ENCODE data around the gene ITPA. TPM values are rescaled to one million over a fixed set of nuclear protein-coding genes. Genes with fewer than 3 reads are reported as not detected.

The ITPA gene
- total and polyA plus RNA-seq, 2 experiments from 2014 or later, result 33.8 to 74.1 TPM

- Histone ChIP-seq H3K4me3 (no peak overlapping the region), H3K27me3 (no peaks in the 10 kb centered on the region), H3K4me1 (ENCODE audit: low read depth) (no peaks in the 10 kb centered on the region), H3K9me3 (ENCODE audit: low read depth) (no peaks in the 10 kb centered on the region), H3K36me3 (peaks cover 11% of the 10 kb centered on the region), H3K27ac (no peak overlapping the region)
- DNase-seq (ENCODE audit: low read depth in 1 of 2, low spot score in 1 of 2), result no peak
- TF ChIP-seq, protein P1, sequence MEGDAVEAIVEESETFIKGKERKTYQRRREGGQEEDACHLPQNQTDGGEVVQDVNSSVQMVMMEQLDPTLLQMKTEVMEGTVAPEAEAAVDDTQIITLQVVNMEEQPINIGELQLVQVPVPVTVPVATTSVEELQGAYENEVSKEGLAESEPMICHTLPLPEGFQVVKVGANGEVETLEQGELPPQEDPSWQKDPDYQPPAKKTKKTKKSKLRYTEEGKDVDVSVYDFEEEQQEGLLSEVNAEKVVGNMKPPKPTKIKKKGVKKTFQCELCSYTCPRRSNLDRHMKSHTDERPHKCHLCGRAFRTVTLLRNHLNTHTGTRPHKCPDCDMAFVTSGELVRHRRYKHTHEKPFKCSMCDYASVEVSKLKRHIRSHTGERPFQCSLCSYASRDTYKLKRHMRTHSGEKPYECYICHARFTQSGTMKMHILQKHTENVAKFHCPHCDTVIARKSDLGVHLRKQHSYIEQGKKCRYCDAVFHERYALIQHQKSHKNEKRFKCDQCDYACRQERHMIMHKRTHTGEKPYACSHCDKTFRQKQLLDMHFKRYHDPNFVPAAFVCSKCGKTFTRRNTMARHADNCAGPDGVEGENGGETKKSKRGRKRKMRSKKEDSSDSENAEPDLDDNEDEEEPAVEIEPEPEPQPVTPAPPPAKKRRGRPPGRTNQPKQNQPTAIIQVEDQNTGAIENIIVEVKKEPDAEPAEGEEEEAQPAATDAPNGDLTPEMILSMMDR (IDR thresholded peaks at IDR 0.05; ENCODE audit: low read depth, low read length), result no peak
These were observed 60.8 kb downstream of the ITPA start for GRCh38 chr20:3270051-3270450.

DNA sequence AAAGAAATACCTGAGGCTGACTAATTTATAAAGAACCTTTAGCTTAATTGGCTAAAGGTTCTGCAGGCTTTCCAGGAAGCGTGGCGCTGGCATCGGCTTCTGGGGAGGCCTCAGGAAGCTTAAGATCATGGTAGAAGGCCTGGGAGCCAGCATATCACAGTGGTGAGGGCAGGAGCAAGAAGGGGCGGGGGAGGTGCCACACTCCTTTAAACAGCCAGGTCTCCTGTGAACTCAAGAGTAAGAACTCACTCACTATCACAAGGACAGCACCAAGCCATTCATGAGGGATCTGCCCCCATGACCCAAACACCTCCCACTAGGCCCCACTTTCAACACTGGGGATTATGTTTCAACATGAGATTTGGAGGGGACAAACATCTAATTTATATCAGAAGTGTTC, 64.1 kb downstream of the ITPA start:
- Histone ChIP-seq H3K4me1 (ENCODE audit: low read depth) (no peaks in the 10 kb centered on the region), H3K27me3 (no peaks in the 10 kb centered on the region), H3K9me3 (ENCODE audit: low read depth) (no peaks in the 10 kb centered on the region), H3K27ac (no peak overlapping the region), H3K36me3 (peaks cover 15% of the 10 kb centered on the region), H3K4me3 (no peak overlapping the region)
- TF ChIP-seq, protein P1 (IDR thresholded peaks at IDR 0.05; ENCODE audit: low read depth, low read length), result no peak
- DNase-seq (ENCODE audit: low read depth in 1 of 2, low spot score in 1 of 2), result no peak

Other genes with a start within 250 kb of the ITPA start
- gene GNRH2, start 165.9 kb upstream of the ITPA start, total RNA-seq, result 5.3 TPM in 1 of 2 replicates, not detected in the other
- 0.24 TPM in 1 of 2 replicates, not detected in the other for gene GNRH2, start 165.9 kb upstream of the ITPA start, polyA plus RNA-seq
- 129 and 133 TPM in 2 replicates for gene MRPS26, start 163.4 kb upstream of the ITPA start, total RNA-seq
- 159 and 164 TPM in 2 replicates for gene MRPS26, start 163.4 kb upstream of the ITPA start, polyA plus RNA-seq
- not detected in 2 replicates for gene OXT, start 137.9 kb upstream of the ITPA start, total RNA-seq
- not detected in 2 replicates for gene OXT, start 137.9 kb upstream of the ITPA start, polyA plus RNA-seq
- not detected in 2 replicates for gene AVP, start 124.8 kb upstream of the ITPA start, total RNA-seq
- gene AVP, start 124.8 kb upstream of the ITPA start, polyA plus RNA-seq, result not detected in 2 replicates
- gene FASTKD5, start 49.6 kb upstream of the ITPA start, total RNA-seq, result 9.5 and 14.6 TPM in 2 replicates
- 12.3 and 21.4 TPM in 2 replicates for gene FASTKD5, start 49.6 kb upstream of the ITPA start, polyA plus RNA-seq
- gene UBOX5, start 49.6 kb upstream of the ITPA start, total RNA-seq, result 7.7 and 11.0 TPM in 2 replicates
- 8.0 and 12.1 TPM in 2 replicates for gene UBOX5, start 49.6 kb upstream of the ITPA start, polyA plus RNA-seq
- gene LZTS3, start 35.9 kb upstream of the ITPA start, total RNA-seq, result 20.5 and 30.9 TPM in 2 replicates
- 14.5 and 15.7 TPM in 2 replicates for gene LZTS3, start 35.9 kb upstream of the ITPA start, polyA plus RNA-seq
- gene DDRGK1, start 4.8 kb upstream of the ITPA start, total RNA-seq, result 57.6 and 107 TPM in 2 replicates
- 48.1 and 81.6 TPM in 2 replicates for gene DDRGK1, start 4.8 kb upstream of the ITPA start, polyA plus RNA-seq
- 0.11 and 0.12 TPM in 2 replicates for gene SLC4A11, start 29.7 kb downstream of the ITPA start, total RNA-seq
- 0.54 TPM in 1 of 2 replicates, not detected in the other for gene SLC4A11, start 29.7 kb downstream of the ITPA start, polyA plus RNA-seq
- 14.1 and 16.9 TPM in 2 replicates for gene DNAAF9, start 198.2 kb downstream of the ITPA start, total RNA-seq
- 11.6 and 11.8 TPM in 2 replicates for gene DNAAF9, start 198.2 kb downstream of the ITPA start, polyA plus RNA-seq